ENCODE data around the gene TMEM235.

DNA sequence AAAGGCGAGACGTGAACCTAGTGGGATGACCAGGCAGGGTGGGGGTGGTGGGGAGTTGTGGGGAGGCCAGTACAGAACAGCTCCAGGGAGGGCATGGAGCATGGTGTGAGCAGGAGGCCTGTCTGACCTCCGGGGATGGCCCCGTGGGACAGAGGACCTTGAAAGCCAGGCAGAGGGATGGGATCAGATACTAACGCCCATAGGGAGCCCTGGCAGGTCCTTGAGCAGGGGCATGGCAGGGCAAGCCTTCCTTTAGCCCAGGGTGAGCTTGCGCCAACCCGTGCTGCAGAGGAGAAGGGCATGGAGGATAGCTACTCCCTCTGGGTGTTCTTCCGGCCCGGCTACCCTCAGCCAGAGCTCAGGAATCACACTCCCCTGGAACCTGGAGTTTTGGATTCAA lies 35.3 kb downstream of the TMEM235 start:
- TF ChIP-seq EZH2 (IDR thresholded peaks at IDR 0.05) (no peak), POLR2AphosphoS5 (IDR thresholded peaks at IDR 0.05; ENCODE audit: borderline replicate concordance, low read depth, low read length) (no peak), FOXP2 (optimal IDR thresholded peaks at IDR 0.05; ENCODE audit: control extremely low read depth, extremely low read length, insufficient read depth) (no peak)

Measured in SK-N-MC (cell line).